Activated T-cell treated with anti-CD3 and anti-CD28 coated beads for 1 hour (primary cell): ENCODE measurements around the gene STK40.

Experiments
- DNase-seq: peaks from one replicate; pipeline ENCODE4 v3.0.0-alpha.2; 2020; ENCODE audit warnings: low read depth

Gene STK40

DNA sequence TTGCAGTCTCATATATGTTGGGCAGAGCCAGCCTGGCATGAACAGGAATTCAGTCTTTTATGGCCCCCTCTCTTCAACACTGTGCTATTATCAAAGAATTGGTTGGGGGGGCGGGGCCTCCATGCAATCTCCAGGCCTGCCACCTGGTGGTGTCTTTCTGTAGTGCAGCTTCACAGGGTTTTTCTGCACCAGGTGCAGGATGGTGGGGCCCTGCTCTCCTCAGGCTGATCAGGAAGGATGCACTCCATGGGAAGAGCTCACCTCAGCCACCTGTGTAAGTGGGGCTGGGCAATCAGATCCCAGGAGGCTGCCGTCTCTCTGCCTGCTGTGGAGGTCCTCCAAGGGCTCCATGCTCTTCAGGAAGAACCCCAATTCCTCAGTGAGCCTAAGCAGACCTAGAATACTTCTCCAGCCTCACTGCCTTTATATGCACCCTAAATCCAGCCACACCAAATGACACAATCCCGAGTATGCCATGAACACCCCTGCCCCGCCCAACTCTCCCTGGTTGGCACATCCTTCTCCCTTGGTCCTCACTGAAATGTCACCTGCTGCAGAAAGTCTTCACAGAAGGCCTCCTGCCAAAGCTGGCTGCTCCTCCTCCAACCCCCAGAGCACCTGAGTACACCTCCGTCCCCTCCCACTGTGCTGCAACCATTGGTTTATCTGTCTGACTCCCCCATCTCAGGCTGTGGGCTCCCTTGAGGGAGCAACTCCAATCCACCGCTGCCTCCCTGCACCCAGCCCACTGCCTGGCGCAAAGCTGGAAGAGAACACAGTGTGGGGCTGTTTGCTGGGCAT, 16.5 kb downstream of the STK40 start:
- peak; percentile 85 for DNase-seq

DNA sequence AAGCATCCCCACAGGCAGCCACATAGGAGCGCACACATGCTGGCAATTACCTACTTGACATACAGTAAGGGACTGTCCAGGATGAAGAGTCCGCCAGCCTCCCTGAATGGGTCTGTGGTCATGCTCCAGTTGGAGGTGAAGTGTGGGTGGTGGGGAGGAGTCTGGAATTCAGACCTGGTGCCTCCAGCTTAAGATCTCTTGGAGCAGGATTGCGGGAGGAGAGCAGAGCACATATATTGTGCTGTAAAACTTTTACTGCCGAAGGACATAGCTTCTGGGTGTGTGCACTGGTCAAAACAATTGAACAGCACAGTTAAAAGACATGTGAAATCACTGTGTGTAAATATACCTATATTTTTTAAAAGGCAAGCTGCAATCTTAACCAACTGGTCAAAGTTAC, 17.9 kb downstream of the STK40 start:
- no peak for DNase-seq

DNA sequence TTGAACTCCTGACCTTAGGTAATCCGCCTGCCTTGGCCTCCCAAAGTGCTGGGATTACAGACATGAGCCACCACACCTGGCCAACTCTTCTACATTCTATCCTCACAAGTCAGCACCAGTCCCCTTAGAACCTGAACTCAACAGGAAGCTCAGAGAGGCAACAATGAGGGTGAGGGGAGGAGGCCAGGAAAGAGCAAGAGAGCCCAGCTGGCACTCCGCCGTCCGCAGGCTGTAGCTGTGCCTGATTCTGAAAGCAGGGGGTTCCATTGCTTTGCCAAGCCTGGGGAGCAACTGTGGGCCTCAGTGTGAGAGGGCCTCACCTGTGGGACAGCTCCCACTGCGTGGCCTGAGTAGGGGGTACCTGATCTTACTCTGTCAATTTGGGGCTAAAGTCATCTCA, 18.7 kb downstream of the STK40 start:
- no peak for DNase-seq

DNA sequence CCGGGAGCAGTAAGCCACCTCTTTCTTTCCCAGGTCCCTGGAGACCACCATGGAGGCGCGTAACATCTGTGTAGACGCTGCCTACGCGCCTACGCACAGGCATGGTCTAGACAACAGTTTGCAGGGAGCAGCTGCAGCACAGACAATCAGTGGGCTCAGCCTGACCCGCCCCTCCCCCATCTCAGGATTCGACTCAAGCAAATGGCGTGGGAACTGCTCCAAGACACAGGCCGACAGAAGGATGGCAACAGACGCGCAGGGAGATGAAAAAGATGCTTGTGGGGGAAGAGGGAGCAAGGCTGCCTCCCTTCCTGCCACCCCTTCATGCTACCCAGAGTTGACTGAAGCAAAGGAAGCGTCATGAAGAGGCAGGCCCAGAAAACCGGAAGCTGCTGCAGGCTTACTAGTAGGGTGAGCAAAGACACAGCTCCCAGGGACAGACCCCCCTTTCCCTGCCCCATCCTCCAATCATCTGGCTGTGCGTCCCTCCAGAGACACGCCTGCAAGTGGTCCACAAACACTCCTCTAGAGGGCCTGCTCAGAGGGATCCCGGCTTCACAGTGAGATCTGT, 19.5 kb downstream of the STK40 start:
- peak; percentile 32 for DNase-seq

DNA sequence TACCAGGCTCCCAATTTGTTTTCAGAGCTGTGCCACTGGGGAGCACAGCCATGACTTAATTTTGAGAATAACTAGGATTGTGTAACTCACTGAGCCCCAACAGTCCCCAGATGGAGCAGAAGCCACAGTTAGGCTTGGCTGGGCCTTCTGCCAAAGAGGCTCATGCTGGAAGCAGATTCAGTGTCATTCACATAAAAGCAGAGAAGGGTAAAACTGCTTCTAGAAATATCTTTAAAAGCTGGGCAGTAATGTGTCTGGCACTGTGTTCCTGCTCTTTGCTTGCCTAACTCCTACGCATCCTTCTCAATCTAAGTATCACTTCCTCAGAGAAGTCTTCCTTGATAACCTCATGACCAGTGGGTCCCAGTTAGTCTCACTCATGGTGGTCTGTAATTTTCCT, 20.3 kb downstream of the STK40 start:
- no peak for DNase-seq

DNA sequence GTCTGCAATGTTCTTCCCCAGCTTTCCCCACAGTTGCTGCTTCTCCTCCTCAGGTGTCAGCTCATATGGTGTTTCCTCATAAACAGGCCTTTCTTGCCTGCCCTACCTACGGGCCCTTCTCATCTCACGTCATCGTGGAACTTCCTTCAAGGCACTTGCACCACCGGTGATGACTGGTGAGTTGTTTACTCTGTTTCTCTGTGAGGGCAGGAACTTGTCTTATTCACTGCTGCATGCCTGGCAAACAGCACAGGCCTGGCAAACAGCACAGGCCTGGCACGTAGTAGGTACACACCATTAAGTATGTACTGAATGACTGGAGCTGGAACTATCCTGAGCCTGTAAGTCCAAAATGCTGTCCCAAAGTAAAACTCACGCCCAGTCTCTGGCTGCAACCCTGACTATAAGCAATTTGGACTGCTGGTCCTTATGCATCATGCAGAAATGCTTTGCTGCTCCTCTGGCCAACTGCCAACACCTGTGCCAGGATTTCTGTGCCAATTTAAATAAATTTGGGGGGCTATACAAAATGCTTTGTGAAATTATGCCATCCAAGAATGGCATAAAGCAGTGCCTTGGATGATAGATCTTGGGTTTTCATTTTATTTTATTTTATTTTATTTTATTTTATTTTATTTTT, 25.7 kb downstream of the STK40 start:
- no peak for DNase-seq

DNA sequence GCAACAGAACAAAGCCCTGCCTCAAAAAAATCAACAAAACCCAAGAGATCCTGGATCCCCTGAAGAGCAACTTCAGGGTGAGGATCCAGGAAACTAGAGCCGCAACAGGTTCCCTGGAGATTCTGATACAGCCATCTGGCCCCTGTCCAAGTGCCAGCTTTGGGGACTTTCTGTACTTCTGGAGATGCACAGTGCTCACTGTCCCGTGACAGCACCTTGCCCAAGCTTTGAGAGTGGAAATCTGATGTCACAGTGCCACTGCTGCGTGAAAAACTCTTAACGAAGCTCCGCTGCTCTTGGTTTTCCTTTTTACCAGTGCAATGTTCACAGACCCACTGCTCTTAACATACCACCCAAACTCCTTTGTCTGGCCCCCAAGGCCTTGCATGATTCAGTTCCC, 26.3 kb downstream of the STK40 start:
- no peak for DNase-seq

DNA sequence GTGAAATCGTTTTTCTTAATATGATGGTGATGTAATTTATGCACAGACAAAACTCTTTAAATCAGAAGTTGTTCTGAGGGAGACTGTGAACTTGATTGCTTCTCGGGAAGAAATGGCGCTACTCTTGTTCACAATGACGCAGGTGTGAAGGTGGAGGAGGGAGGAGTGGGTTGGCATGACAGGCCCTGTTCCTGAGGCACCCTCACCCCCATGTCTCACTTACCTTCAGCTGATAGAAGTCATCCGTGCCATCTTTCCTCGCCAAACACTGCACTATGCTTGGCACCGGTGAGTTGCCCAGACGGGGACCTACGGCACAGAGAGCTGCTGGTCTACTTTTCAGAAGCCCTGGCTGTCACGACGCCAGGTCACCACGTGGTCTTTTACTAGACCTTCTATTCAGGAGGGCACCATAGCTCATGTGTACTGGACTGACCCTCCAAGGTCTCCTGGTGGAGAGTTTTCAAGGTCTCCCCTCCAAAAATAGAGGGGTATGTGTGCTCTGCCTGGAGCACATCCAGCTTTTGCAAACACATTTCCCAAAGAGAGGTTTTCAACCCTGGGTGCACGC, 27.1 kb downstream of the STK40 start:
- DNase-seq, result no peak

DNA sequence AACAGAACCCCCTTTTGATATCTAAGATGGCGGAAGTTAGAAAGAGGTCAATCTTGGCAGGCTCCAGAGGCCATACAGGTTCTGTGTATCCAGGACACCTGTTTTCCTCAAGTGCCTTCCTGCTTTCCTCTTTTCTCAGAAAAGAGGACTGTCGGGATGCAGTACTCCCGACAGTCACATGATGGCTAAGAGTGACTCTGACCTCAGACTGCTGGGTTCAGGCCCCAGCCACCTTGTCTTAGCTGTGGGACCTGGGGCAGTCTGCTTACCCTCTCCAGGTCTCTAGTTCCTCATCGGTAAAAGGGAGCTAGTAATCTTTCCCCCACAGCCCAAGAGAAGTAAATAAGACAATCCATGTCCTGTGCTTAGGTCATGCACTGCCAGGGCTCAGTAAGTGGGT, 29.9 kb downstream of the STK40 start:
- no peak for DNase-seq

DNA sequence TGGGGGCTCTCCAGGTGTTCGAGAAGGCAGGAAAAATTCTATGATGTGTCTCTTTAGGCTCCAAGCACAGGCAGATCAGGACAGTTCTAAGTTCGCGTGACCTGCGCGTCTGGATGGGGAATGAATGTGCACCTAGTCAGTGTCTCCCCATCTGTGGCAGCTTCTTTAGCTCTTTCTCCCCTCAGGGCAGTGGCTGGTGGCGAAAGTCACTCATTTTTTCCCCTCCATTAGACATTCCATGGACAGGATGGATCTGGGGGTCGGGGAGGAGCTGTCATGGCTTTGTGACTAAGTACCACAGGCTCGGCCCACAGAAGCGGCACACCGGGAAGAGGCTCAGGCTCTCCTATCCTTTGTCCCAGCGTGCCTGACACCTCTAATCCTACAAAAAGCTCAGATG, 31.2 kb downstream of the STK40 start:
- DNase-seq, result no peak

DNA sequence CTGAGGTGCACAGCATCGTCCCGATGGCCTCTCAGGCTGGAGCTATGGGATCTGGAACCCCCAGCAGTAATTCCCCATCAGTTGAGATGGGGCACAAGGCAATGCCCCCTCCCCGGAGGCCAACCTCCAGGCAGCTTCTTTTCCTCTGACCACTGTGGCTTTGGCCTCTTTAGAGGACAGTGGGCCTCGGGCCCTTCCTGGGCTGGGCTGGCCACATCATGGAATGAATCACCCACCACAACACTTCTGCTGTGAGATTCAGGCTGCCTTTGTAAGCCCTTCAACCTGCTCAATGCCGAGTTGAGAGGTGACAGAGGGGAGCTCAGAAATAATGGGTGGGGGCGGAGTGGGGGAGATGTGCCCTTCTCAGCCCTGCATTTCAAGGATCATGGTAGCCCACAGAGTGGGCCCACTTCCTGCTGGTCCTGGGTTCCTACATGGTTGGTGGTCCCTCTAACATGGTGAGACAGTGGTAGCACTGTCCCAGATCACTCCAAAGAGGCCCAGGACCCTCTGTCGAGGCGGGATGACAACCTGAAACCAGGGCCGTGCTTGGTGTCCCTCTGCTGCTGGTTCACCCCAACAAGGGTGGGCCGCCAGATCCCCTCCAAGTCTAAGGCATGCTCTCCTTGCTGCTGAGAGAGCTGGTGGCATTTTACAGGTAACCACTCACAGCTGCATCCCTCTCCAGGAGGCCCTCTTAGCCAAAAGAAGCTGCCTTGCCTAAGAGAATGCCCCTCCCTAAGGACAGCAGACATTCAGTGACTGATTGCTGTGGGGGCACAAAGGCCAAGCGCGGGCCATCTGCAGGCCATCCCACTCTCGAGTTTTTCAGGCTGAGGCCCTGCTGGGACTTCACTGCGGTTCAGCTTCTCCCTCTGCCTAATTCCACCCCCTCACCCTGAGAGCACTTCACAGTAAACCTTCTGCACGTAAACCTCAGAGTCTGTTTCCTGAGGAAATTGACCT, 32.5 kb downstream of the STK40 start:
- DNase-seq, result no peak

DNA sequence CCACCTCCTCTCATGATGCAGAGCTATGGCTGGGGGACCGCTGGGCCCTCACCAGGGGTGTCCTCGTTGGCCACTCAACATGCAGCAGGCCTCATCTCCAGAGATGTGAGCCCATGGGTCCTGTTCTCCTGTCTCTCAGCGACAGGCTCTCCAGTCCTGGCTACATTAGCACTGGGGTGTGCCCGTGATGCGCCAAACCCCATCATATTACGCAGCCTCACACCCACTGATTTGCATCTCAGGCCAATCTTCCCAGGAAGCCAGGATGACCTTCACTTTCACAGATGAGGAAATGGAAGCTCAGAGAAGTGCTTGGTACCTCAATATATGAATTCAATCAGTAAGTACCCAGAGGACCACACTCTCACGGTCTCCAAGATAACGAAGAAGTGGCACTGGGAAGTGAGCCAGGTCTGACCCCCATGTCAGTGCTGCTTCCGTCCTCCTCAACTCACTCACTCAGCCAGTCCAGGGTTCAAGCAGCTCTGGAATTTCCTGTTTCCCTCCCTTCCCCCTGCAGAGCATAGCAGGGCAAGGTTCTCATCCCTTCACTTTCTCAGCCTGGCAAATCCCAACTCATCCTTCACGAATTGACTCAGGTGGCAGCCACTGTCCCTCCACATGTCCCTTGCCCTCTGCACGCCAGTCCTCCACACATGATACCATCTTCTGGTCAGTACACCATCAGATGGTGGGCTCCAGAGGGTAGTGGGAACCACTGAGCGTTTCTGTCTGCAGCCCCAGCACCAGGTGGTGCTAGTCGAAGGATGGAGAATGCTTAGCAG, 33.4 kb downstream of the STK40 start:
- no peak for DNase-seq

DNA sequence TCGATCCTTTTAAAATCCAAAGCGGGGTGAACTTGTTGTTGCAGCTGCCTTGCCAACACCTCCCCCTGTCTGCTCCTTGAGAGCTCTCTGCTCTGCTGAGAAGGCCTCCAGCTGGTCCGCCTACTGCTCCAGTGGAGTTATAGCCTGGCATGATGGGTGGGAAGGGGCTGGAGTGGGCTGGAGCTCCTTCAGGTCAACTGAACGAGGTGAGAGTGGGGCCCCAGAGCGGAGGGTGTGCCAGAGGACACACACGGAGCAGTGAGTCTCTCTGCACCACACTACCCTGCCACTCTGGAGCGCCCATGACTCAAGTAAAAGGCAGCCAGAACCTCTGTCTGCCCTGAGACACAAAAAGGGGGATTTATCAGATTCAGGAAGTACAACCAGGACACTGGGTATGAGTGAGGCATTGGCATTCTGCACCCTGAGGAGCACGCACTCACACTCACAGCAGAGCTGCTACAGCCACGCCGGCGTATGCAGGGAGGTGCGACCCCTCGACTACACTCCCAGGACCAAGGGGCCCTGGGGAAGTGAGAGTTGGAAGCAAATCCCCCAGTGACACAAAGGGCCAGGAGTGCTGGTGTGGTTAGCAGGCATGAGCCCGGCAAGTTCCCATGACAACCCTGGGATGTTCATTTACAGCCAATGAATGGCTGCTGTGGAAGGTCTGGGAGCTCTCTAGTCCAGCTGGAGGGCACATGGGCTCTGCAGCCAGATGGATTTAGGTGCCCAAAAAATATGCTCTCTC, 34.3 kb downstream of the STK40 start:
- no peak for DNase-seq

DNA sequence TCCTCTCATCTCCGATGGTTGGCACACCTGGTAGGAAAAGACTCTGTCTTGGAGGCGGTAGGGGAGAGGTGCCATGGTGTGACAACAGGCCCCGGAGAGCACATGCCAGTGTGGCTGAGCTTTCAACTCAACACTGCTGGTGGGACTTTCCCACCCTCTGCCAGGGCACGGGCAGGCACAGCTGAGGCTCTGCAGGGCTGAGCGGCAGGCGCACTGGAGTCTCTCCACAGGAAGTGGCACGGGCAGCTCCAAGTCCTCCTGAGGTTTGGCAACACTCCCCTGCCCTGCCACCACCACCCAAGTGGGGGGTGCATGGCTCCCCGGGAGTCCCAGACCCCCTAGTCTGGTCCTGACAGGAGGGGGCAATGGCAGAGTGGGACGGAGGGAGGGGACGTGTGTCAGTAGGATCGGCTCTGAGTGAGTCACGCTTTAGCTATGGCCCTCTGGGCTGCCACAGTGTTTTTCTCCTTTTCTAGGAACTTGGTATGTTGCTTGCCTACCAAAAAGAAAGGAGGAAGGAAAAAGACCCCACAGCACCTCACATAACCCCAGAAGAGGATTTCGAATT, 35.0 kb downstream of the STK40 start:
- DNase-seq, result peak; percentile 27

DNA sequence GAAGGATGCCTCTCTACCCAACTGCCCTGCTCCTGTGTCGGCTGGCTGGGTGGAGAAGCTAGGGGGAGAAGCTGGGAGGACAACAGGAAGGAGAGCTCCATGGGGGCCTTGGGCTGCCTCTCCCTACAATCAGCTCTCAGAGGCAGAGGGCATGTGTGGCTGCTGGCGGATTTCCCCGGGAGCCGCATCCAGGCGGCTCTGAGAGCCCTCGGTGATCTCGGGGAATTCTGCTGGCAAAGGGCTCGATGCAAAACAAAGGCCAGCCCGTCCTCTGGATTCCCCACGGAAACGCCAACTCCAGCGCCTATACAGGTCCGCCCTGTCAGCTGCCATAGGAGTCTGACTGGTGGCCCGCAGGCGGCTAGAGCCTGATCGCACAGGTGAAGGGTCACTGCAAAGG, 35.9 kb downstream of the STK40 start:
- no peak for DNase-seq

DNA sequence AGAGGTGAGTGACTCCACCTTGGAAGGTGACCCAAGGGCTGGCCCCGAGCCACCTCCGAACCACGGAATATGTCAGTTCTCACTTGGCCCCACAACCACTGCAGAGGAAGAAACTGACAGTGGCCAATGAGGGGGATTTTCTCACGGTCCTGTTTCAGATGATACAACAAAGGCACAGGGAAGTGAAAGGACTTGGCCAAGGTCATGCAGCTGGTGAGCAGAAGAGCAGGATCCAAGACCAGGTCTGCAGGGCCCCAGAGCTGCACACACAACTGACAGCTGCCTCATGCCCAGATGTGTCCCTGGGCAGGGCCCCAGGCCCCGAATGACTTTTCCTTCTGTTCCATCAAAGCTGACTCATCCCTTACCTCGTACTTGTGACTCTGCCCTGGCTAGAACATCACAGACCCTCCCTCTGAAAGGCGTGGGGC, 36.5 kb downstream of the STK40 start:
- no peak for DNase-seq

DNA sequence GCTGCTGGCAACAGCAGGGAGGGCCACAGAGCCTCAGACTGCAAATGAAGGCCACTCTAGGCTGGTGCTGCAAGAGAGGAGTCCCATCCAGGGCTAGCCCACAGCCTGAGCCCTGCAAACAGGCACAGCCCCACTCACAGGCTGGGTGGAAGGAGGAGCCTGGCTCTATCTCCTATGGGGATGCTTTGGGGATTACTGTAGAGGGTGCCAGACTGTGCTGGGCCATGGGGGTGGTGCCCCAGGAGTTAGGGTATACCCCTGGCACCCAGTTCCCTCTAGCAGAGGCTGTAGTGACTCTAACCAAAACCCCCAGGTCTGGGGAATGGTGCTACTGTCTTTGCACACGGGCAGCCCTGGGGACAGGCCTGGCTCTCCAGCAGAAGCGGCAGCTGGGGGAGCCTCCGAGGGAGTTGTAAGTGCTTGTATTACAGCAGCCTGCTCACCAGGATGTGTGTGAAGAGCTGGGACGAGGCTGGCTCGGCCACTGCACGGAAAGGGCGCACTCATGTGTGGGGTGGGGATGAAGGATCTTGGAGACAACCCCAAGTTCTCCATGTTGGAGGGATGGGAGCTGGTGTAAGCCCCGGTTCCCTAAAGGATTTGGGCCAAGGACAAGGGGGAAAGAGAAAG, 38.9 kb downstream of the STK40 start:
- DNase-seq, result no peak

DNA sequence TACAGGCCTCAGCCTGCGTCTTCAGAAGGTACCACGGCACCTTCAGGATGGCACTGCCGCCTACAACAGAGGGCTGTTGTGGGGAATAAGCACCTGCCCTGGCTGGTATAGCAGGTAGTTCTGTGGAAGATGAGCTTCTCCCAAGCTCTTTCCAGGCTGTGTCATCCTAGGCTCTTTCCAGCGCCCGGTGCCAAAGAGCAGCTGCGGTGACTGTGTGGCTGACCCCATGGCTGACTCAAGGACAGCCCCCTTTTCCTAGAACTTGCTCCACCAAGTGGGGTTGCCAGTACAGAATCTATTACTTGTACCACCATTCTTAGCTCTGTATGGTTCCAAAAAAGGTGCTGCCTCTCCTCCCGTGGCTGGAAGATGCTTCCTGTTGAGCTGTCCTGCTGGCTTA, 40.4 kb downstream of the STK40 start:
- no peak for DNase-seq

DNA sequence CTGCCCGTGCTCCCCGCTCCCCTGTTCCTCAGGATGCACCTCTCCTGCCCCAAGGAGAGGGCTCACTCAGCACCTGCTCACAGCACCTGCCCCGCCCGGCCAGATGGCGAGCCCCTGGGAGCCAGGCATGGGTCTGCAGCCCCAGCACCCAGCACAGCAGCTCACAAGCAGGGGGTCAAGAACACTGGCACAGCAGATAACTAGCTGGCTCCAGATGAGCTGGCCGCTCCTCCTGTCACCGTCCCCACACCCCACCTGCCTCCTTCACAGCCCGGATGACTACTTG, 41.4 kb downstream of the STK40 start:
- DNase-seq, result no peak
